ENCODE data around the gene ACOT11.

ACOT11 gene

DNA sequence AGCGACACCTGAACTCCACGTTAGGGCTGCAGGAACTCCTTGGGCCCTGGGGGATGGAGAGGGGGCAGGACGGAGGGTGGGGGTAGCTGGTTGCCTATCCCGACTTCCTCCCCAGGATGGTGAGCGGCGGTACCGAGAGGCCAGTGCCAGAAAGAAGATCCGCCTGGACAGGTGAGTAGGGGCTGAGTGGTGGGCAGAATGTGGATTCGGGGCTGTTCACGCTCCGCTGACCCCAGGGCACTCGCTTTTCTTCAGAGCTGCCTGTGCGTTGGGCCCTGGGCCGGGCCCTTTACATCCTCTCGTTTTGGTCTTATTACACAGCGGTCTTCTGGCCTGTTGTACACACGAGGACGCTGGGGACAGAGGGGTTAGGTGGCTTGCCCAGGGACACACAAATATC is 54.5 kb downstream of the ACOT11 start:
- Histone ChIP-seq H3K36me3 (ENCODE audit: control insufficient read depth, insufficient read depth, low read length) (peaks cover 15% of the 10 kb centered on the region), H3K4me1 (ENCODE audit: control insufficient read depth, insufficient read depth, low read length) (no peaks in the 10 kb centered on the region), H3K27ac (ENCODE audit: low read depth, low read length) (no peak overlapping the region), H3K4me3 (ENCODE audit: low read length) (no peak overlapping the region), H3K9ac (ENCODE audit: low read length) (no peak overlapping the region), H3K27me3 (ENCODE audit: control insufficient read depth, insufficient read depth, low read length) (no peaks in the 10 kb centered on the region)

DNA sequence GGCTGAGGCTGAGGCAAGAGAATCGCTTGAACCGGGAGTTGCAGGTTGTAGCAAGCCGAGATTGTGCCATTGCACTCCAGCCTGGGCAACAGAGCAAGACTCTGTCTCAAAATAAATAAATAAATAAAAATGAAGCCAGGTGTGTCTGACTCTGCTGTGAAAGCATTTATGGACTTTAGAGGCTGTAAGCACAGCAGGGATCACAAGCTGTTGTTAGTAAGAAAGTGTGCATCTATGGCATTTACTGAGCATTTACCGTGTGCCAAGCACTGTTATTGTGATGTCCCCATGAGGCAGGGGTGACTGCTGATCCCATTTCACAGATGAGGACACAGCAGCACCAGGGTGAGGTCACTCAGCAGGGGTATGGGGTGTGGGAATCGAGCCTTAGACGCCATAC is 55.2 kb downstream of the ACOT11 start:
- Histone ChIP-seq H3K36me3 (ENCODE audit: control insufficient read depth, insufficient read depth, low read length) (peaks cover 17% of the 10 kb centered on the region), H3K4me1 (ENCODE audit: control insufficient read depth, insufficient read depth, low read length) (no peaks in the 10 kb centered on the region), H3K27me3 (ENCODE audit: control insufficient read depth, insufficient read depth, low read length) (no peaks in the 10 kb centered on the region), H3K4me3 (ENCODE audit: low read length) (no peak overlapping the region), H3K27ac (ENCODE audit: low read depth, low read length) (no peak overlapping the region), H3K9ac (ENCODE audit: low read length) (no peak overlapping the region)

DNA sequence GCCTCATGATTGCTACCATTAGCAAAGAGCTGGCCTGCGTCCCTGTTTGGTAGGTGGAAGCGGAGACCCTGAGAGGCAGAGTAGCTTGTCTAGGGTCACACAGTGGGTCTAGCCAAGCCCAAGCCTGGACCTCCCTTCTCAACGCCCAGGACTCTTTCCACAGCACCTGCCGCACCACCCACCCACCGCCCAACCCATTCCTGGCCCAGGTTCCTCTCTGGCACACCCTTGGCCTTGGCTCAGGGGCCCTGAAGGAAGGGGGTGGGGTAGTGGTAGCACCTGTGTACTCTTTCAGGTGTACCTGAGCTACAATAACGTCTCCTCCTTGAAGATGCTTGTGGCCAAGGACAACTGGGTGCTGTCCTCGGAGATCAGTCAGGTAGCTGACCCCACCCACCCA is 56.0 kb downstream of the ACOT11 start:
- Histone ChIP-seq H3K27me3 (ENCODE audit: control insufficient read depth, insufficient read depth, low read length) (no peaks in the 10 kb centered on the region), H3K27ac (ENCODE audit: low read depth, low read length) (no peak overlapping the region), H3K4me1 (ENCODE audit: control insufficient read depth, insufficient read depth, low read length) (no peaks in the 10 kb centered on the region), H3K4me3 (ENCODE audit: low read length) (no peak overlapping the region), H3K9ac (ENCODE audit: low read length) (no peak overlapping the region), H3K36me3 (ENCODE audit: control insufficient read depth, insufficient read depth, low read length) (peaks cover 20% of the 10 kb centered on the region)

GRCh38 chr1:54604572-54605370 is 56.7 kb downstream of the ACOT11 start:
- no peaks in the 10 kb centered on the region for H3K4me1 ChIP-seq (ENCODE audit: control insufficient read depth, insufficient read depth, low read length)
- H3K27ac ChIP-seq (ENCODE audit: low read depth, low read length), result no peak overlapping the region
- H3K27me3 ChIP-seq (ENCODE audit: control insufficient read depth, insufficient read depth, low read length), result no peaks in the 10 kb centered on the region
- H3K4me3 ChIP-seq (ENCODE audit: low read length), result no peak overlapping the region
- H3K36me3 ChIP-seq (ENCODE audit: control insufficient read depth, insufficient read depth, low read length), result peaks cover 19% of the 10 kb centered on the region
- H3K9ac ChIP-seq (ENCODE audit: low read length), result no peak overlapping the region

- H3K27ac ChIP-seq (ENCODE audit: low read depth, low read length), result no peak overlapping the region
- H3K36me3 ChIP-seq (ENCODE audit: control insufficient read depth, insufficient read depth, low read length), result peaks cover 15% of the 10 kb centered on the region
Observed at GRCh38 chr1:54606096-54606989, 58.3 kb downstream of the ACOT11 start.

GRCh38 chr1:54606990-54607325 is 58.9 kb downstream of the ACOT11 start:
- Histone ChIP-seq H3K27ac (ENCODE audit: low read depth, low read length) (no peak overlapping the region), H3K4me1 (ENCODE audit: control insufficient read depth, insufficient read depth, low read length) (no peaks in the 10 kb centered on the region), H3K4me3 (ENCODE audit: low read length) (no peak overlapping the region), H3K27me3 (ENCODE audit: control insufficient read depth, insufficient read depth, low read length) (no peaks in the 10 kb centered on the region), H3K9ac (ENCODE audit: low read length) (no peak overlapping the region), H3K36me3 (ENCODE audit: control insufficient read depth, insufficient read depth, low read length) (peaks cover 15% of the 10 kb centered on the region)

More at GRCh38 chr1:54606096-54606989, 58.3 kb downstream of the ACOT11 start:
- Histone ChIP-seq H3K27me3 (ENCODE audit: control insufficient read depth, insufficient read depth, low read length) (no peaks in the 10 kb centered on the region), H3K4me3 (ENCODE audit: low read length) (no peak overlapping the region), H3K4me1 (ENCODE audit: control insufficient read depth, insufficient read depth, low read length) (no peaks in the 10 kb centered on the region), H3K9ac (ENCODE audit: low read length) (no peak overlapping the region)

GRCh38 chr1:54607821-54608565 is 60.0 kb downstream of the ACOT11 start:
- Histone ChIP-seq H3K4me1 (ENCODE audit: control insufficient read depth, insufficient read depth, low read length) (no peaks in the 10 kb centered on the region), H3K9ac (ENCODE audit: low read length) (no peak overlapping the region), H3K4me3 (ENCODE audit: low read length) (no peak overlapping the region), H3K36me3 (ENCODE audit: control insufficient read depth, insufficient read depth, low read length) (peaks cover 15% of the 10 kb centered on the region), H3K27ac (ENCODE audit: low read depth, low read length) (no peak overlapping the region), H3K27me3 (ENCODE audit: control insufficient read depth, insufficient read depth, low read length) (no peaks in the 10 kb centered on the region)

DNA sequence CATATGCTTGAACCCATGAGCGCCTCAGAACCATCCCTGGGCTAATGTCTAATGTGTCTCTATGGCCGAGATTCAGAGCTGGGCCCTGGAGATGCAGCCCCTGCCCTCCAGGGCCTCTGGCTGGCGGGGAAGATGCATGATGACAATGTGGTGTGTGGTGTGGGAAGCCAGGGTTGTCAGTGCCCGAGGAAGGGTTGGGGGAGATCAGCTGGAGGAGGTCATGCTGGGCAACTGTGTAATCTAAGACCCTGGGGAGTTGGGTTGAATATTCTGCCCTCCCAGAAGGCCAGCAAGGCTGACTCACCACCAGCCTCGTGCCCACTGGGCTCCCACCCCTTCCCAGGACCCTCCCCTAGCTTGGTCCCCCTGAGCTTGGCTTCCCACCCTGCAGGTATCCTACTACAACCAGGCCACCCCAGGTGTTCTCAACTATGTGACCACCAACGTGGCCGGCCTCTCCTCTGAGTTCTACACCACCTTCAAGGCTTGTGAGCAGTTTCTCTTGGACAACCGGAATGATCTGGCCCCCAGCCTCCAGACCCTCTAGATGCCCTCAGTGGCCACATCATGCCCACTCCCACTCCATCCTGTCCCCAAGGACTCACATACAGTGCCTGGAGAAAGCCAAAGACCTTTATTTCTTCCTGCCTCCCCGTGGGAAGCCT is 60.7 kb downstream of the ACOT11 start:
- peaks cover 15% of the 10 kb centered on the region for H3K36me3 ChIP-seq (ENCODE audit: control insufficient read depth, insufficient read depth, low read length)
- no peak overlapping the region for H3K9ac ChIP-seq (ENCODE audit: low read length)
- no peaks in the 10 kb centered on the region for H3K4me1 ChIP-seq (ENCODE audit: control insufficient read depth, insufficient read depth, low read length)
- H3K4me3 ChIP-seq (ENCODE audit: low read length), result no peak overlapping the region
- no peak overlapping the region for H3K27ac ChIP-seq (ENCODE audit: low read depth, low read length)
- no peaks in the 10 kb centered on the region for H3K27me3 ChIP-seq (ENCODE audit: control insufficient read depth, insufficient read depth, low read length)

DNA sequence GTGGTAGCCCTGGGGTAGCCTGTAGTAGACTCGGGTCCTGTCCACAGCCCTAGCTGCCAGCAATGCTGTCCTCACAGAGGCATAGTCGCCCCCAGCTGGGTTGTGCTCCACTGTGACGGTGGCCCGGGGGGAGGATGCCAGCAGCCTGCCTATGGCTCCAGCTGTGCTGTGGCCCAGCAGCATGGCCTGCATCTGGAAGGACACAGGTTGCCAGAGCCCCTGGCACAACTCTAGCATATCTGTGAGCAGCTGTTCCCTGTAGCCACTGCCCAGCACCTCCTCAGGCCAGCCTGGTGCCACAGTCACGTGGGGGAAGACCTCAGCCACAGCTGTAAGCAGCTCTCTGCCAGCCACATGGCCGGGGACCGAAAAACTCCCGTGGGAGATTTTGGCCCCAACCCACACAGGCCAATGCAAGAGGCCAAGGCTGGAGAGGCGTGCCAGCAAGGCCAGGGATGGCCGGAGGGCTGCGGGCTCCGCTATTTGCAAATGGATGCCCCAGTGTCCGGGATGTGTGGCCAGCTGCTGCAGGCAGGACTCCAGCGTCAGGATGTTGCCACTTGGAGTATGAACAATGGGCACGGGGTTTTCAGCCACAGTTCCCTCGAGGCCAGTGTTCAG is 61.4 kb downstream of the ACOT11 start:
- H3K4me1 ChIP-seq (ENCODE audit: control insufficient read depth, insufficient read depth, low read length), result no peaks in the 10 kb centered on the region
- peaks cover 15% of the 10 kb centered on the region for H3K36me3 ChIP-seq (ENCODE audit: control insufficient read depth, insufficient read depth, low read length)
- H3K9ac ChIP-seq (ENCODE audit: low read length), result no peak overlapping the region
- no peak overlapping the region for H3K27ac ChIP-seq (ENCODE audit: low read depth, low read length)
- H3K4me3 ChIP-seq (ENCODE audit: low read length), result no peak overlapping the region
- no peaks in the 10 kb centered on the region for H3K27me3 ChIP-seq (ENCODE audit: control insufficient read depth, insufficient read depth, low read length)

GRCh38 chr1:54610048-54610447 is 62.0 kb downstream of the ACOT11 start:
- no peaks in the 10 kb centered on the region for H3K4me1 ChIP-seq (ENCODE audit: control insufficient read depth, insufficient read depth, low read length)
- peaks cover 15% of the 10 kb centered on the region for H3K36me3 ChIP-seq (ENCODE audit: control insufficient read depth, insufficient read depth, low read length)
- H3K27me3 ChIP-seq (ENCODE audit: control insufficient read depth, insufficient read depth, low read length), result no peaks in the 10 kb centered on the region
- no peak overlapping the region for H3K27ac ChIP-seq (ENCODE audit: low read depth, low read length)
- no peak overlapping the region for H3K9ac ChIP-seq (ENCODE audit: low read length)
- H3K4me3 ChIP-seq (ENCODE audit: low read length), result no peak overlapping the region

- H3K4me1 ChIP-seq (ENCODE audit: control insufficient read depth, insufficient read depth, low read length), result no peaks in the 10 kb centered on the region
- no peaks in the 10 kb centered on the region for H3K27me3 ChIP-seq (ENCODE audit: control insufficient read depth, insufficient read depth, low read length)
- no peak overlapping the region for H3K27ac ChIP-seq (ENCODE audit: low read depth, low read length)
Observed at GRCh38 chr1:54610601-54611580, 62.9 kb downstream of the ACOT11 start.

More at GRCh38 chr1:54610601-54611580, 62.9 kb downstream of the ACOT11 start:
- Histone ChIP-seq H3K9ac (ENCODE audit: low read length) (no peak overlapping the region), H3K4me3 (ENCODE audit: low read length) (no peak overlapping the region), H3K36me3 (ENCODE audit: control insufficient read depth, insufficient read depth, low read length) (peaks cover 15% of the 10 kb centered on the region)
